ENCODE results near the gene FAM163B.

Gene FAM163B

DNA sequence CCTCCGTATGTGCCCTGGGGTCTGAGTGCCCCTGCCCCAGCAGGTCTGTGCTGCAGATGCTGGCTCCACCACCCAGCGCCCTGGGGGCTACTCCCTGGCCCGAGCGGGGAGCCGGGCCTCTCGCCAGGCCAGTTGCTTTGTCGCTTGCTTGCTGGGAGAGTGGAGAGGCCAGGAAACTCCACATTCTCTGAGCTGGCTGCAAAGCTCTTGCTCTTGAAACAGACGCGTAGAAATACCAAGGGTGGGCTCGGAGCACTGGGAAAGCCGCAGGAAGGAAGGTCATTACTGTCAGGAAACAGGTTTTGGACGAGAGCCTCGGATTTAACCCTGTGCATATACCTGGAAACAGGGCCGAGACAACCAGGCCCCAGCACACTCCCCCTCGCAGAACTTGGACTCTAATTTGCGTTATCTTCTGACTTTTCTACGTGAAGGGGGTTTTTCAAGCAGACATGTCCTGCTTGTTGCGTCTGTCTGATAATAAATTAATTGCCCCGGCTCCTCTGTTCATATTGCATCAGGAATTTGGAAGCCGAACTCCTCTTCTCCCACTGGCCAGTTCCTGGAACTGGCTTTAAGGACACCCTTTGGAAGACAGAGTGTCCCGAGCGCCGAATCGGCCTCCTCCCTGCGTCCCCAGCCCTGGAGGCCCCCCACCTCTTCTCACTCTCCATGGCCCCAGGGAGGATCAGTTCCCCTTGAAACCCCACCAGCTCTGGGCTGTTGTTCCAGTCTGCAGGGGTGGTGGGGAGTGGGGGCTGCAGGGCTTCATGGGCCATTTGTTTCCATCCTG lies 63.5 kb downstream of the FAM163B start:
- DNase-seq (ENCODE audit: low read depth in 2 of 2) = no peak

DNA sequence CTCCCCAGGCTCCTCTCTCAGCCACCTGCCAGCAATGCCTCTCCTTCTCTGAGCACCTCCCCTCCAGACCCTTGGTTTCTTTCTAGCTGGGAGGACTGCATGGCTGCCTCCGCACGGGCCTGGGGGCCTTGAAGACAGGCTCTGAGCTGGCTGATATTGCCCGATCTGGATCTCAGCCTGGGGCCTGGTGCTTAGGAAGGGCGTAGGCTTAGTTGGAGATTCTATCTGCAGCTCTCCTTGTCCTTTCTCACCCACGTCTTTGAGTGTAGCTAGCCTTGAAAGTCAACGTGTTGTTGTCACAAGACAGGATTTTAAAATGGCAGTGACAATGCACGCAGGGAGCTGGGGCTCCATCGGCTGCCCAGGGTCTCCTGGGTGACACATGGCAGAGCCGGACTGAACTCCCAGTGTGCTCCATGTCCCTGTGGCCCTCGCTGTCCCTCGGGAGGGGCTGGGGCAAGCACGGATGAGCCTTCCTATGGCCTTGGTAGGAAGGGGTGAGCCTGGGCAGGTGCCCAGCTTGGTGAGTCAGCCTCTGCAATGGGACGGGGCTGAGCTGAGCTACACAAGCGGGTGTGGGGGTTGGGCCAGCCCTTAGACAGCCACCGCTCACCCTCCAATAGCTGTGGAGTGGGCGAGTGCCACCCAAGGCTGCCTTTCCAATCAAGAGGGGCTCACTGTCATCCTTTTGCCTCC lies 65.3 kb downstream of the FAM163B start:
- DNase-seq (ENCODE audit: low read depth in 2 of 2) = no peak

DNA sequence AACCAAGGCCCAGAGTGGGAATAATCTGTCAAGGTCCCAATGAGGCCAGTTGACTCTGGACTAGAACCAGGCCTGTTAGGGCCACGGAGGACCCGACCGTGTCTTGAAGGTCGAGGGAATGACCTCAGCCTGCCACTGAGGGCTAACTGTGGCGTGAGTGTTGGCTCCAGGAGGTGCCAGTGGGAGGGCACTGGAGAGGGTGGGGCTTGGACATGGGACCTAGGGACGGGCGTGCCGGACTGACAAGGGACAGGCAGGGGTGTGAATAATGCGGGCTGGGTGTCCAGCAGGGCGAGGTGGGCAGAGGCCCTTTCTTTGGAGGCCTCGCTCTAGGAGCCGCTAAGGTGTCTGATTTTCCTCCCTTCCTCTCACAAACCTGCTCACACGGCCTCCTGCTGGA lies 67.2 kb downstream of the FAM163B start:
- DNase-seq (ENCODE audit: low read depth in 2 of 2) = no peak

DNA sequence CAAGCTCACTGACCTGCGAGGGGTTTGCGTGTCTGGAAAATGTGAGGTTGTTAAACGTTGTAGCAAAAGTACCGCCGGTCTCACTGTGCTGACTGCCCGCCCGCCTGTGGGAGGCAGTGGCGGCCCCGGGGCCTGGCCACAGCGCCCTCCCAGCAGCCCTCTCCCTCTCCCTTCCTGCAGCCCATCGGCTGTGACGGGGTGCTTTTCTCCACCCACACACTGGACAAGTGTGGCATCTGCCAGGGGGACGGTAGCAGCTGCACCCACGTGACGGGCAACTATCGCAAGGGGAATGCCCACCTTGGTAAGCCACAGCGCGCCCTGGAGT lies 68.5 kb downstream of the FAM163B start:
- no peak for DNase-seq (ENCODE audit: low read depth in 2 of 2)

DNA sequence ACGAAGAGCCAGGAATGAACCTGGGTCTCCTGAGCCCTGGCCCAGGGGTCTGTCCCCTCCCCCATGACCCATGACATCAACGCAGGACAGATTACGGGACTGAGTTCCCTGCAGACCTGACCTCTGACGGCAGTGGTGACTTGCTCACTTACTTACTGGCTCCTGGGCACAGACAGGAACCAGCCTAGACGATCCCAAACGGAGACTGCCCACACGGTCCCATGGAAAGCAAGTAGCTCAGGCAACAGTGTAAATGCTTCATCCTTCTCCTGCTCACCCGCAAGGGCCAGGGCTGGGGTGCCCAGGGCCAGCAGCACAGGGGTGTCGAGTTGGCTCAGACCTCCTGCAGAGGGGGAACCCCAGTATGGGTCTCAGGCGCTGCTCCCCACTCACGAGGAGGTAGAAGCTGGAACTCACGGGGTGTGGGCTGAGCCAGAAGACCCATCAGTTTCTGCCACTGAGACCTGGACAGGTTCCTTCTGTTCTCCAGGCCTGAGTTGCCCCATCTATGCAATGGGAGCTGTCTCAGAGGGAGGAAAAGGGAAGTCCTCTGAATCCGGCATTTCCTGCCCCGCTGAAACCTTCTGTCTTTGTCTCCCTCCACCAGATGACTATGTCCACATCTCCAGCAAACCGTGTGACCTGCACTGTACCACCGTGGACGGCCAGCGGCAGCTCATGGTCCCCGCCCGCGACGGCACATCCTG lies 69.0 kb downstream of the FAM163B start:
- no peak for DNase-seq (ENCODE audit: low read depth in 2 of 2)

DNA sequence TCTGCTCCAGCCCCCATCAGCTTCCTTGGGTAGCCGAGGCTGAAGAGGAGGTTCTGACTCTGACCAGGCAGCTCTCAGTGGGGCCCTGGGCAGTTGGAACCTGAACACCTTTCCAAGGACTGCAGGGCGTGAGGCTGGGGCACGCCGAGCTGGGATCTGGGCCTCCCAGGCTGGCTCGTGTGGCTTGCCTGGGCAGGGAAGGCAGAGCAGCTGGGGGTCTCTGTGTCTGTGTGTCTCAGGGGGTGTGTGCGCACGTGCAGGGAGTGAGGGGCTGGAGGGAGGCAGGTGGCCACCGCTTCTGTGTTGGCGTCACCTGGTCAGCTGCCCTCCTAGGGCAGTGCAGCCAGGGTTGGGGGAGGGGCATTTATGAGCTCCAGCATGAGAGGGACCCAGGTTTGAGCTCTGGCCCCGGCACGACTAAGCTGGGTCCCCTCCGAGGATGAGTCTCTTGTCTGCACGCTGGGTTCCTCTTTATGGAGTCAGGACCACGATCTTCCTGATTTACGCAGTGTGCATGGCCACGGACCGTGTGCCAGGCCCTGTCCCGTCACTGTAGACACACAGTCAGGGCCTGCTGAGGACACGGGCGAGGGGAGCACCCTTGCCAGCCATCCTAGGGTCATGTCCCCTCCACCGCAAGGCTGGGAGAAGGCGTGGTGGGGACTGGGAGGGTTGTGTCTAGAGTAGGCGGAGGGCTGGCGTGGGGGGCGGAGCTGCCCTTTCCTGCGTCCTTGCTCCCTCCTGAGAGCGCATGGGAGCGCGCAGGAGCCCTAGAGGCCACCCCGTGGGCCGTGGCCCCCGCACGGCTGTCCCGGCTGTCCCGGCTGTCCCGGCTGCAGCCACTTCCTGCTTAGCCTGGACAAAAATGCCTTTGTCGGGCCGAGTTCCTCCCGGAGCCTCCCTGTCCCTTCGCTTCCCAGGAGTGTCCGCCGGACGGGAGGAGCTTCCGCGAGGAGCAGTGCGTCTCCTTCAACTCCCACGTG lies 70.0 kb downstream of the FAM163B start:
- DNase-seq (ENCODE audit: low read depth in 2 of 2) = no peak

DNA sequence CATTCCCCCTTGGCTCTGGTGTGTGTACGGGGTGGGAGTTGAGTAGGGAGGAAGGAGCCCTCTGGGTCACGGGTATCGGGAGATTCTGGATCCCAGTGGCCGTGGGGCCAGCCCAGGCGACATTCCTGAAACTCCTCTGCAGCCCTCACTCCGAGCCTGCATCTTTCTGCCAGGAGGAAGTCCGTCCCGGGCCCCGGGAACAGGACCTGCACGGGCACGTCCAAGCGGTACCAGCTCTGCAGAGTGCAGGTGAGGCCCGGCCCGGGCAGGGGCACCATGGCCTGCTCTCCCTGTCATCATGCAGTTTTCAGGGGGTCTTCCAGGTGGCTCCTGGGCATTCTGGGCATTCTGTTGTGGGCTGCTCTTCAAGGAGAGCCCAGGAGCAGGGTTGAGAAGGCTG lies 71.0 kb downstream of the FAM163B start:
- DNase-seq (ENCODE audit: low read depth in 2 of 2) = no peak

DNA sequence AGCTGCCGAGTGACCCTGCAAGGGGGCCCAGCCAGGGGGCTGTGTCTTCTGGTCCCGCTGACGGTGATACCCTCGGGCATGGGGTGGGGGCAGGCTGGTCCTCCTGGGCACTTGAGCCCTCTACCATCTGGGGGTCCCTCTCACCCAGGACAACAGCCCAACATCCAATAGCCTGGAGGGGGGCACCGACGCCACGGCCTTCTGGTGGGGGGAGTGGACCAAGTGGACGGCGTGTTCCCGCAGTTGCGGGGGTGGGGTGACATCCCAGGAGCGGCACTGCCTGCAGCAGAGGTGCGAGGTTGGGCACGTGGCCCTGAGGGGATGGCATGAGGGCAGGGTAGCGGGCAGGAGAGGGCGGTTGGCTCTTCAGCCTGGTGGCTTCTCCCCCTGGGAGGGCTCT lies 71.9 kb downstream of the FAM163B start:
- DNase-seq (ENCODE audit: low read depth in 2 of 2) = no peak

DNA sequence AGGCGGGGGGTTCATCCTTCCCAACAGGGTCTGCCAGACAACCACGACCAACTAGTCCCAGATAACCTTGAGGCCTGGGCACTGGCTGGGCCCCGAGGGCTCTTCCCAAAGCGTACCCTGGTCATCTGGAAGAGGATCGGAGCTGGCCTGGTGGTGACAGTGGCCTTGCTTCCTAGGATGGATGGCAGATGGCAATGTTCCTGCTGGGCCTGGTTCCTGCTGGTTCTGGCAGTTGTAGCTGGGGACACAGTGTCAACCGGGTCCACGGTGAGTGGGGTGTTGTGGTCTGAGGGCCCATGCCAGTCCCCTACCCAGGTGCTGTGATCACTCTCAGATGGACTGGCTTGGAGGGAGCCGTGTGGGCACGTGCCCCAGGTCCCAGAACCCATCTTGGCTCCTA lies 72.7 kb downstream of the FAM163B start:
- no peak for DNase-seq (ENCODE audit: low read depth in 2 of 2)

DNA sequence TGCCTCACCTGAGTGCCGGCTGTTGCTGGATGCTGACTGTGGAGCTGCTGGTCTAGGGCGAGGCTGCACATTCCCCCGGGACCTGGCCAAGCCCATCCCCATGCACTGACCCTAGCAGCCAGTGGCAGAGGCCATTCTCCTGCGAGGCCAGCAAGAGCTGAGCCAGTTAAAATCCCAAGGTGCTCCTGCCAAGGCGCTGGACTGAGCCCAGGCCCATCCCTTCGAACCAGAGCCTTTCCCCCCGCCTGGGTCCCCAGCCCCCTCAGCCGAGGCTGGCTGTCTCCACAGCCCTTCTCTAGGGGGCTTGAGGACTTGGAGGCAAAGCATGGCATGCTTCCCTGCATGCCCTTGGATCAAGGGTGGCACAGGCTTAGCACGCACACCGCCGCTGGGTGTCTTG lies 73.1 kb downstream of the FAM163B start:
- DNase-seq (ENCODE audit: low read depth in 2 of 2) = no peak

DNA sequence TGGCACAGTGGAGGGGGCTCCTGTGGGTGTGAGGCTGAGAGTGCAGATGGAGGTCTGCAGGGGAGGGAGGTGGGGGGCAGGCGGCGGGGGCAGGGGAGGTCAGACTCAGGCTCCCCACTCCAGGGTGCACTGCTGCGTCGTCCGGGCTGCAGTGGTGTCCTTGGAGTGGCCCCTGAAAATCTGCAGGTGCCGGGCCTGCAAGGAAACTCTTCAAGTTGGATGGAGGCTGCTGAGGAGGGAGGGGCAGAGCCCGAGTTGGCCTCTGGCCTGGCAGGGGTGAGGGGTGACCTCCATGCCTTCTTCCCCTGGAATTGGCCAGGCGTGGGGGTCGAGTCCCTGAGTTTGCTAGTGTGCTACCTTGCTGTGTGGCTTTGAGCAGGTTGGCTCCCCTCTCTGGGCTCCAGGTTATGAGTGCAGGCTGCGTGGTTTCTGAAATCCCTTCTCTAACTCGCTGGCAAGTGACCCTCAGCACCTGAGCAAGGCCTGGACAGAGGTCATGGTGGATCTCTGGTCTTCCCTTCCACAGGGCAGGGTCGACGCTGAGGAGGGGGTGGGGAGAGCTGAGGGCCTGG lies 73.8 kb downstream of the FAM163B start:
- no peak for DNase-seq (ENCODE audit: low read depth in 2 of 2)

DNA sequence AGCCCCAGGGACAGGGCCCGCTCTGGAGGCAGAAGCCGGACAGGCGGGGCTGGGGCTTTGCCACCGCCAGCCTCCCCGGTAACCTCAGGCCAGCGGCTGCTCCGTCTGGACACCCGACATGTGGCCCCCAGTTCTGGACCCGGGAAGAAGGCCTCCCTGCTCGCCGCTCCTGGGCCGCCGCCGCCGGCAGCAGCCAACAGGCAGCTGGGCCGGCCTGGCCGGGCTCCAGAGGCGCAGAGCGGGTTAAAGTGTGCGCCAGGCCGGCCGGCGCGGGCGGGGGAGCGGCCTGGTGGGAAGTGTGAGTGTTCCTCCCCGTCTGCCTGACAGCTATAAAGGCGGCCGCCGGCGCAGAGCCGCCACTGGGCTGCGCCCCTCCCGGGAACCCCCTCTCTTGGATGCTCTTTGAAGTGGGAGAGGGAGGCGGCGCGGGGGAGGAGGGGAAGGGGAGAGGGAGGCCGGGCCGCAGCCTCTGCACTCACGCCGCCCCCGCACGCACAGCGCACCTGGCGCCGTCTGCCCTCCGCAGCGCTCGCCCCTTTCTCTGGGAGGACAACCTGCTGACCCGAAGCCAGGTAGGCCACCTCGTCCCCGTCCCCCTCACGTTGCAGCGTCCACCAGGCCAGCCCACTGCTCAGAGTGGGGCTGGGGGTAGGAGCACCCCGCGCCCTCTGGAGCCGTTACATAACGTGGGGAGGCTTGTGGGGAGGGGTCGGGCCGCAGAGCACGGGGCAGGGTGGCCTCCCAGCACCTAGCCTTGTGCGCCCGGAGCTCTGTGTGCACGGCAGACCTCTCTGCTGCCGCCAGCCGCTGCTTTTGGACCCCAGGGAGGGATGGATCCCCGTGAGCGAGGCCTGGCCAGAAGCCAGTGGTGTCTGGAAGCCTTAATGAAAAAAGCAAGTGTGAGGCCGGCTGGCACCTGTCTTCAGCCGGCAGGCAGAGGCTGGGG lies 74.6 kb downstream of the FAM163B start, which contains the start of gene ADAMTSL2:
Gene ADAMTSL2 (plus strand): TSS at position 359 of the 946 bp plus-strand sequence. CDS start 2,009 bp downstream, outside the sequence.
- peak in 1 of 2 donors; percentile 19 for DNase-seq (ENCODE audit: low read depth in 2 of 2)

DNA sequence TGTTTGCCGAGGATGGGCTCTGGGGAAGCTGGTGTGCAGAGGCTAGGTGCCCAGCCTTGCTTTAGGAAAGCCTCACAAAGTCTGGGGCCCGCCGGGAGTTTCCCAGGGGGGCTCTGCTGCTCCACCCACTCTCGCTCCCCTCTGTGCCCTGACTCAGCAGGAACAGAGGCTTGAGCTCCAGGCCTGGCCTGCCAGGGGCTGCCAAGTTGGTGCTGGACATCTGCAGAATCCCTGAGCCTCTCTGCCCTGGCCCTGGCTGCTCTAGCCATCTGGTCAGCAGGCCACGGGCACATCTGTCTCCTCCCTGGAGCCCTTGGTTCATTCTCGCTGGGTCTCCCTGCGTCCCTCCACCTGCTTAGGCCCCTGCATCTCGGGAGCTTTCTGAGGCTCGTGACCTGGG lies 75.3 kb downstream of the FAM163B start:
- no peak for DNase-seq (ENCODE audit: low read depth in 2 of 2)

DNA sequence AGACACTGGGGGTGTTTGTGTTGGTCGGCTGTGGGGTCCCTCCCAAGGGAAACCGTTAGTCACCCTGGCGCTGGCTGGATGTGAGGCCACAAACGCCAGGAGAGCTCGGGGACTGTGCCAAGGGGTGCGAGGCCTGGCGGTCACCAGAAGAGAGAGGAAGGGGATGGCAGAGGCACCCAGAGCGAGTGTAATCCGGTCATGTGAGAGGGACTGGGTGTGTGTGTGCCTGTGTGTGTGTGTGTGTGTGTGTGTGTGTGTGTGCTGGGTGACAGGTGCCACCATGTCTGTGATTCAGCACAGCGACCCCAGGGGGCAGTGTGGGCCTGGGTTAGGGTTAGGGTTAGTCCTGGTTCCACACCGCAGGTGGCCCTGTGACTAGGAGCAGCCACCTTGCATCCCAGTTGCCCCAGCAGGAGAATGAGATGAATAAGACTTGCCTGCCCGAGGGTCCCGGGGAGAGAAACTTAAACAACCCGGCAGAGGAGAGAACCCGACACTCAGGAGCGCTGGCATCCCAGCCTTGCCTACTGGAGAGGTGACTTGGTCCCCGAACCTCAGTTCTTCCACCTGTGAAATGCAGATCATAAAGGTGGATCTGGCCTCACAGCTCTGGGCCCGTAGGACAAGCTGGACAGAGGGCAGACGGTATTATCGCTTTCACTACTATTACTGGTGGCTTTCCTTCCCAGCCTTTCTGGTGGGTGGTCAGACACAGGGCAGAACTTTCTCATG lies 76.1 kb downstream of the FAM163B start:
- DNase-seq (ENCODE audit: low read depth in 2 of 2) = peak; percentile 6 to 34

DNA sequence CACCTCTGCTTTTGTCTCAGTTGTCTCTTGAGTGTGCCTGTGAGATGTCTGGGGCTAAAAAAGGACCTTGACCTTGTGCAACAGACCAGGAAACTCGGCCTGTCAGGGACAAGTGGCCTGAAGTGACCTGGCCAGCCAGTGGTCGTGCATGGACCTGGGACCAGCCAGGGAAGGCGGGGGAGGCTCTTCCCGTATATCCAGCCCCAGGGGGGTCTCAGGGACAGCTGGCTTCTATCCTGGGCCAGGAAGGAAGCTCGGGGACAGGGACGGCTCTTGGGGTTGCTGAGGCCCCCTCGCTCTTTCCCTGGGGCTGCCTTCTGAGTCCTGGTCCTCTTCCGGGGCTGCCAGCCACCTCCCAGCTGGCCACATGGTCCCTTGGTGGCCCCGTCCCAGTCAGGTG lies 77.9 kb downstream of the FAM163B start:
- no peak for DNase-seq (ENCODE audit: low read depth in 2 of 2)

DNA sequence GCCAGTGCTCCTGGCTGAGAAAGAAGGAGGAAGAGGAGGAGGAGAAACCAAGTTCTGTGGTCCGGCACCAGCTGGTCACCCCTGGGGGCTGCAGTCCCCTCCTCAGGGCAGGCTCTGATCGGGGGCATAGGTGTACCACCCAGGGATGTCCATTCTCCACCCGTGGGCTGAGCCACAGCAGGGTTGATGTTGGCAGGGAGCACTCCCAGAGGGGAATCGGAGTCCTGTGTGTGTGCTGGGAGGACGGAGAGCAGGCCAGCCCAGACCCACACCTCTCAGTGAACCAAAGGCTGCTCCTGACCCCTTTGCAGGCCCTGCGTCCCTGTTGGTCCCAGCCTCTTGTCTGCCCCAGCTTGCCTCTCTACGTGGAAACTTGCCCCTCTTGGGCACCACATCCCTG lies 79.3 kb downstream of the FAM163B start:
- DNase-seq (ENCODE audit: low read depth in 2 of 2) = no peak

DNA sequence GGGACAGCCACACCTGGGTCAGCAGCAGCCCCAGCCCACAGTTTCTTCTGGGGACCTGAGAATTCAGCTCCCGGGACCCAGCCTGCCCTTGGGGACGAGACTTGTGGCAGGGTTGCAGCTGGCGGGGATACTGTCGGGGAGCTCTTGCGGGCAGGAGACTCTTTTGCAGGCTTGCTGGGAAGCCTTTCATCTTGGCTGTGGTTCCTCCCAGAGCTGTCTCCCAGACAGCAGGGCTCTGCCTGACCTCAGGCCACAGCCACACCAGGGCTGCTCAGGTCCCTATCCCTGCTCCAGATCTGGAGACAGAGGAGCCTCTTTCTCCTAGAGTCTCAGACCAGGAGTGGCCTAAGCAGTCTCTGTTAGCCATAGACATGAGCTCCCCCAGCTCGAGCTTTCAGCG lies 79.7 kb downstream of the FAM163B start:
- no peak for DNase-seq (ENCODE audit: low read depth in 2 of 2)

DNA sequence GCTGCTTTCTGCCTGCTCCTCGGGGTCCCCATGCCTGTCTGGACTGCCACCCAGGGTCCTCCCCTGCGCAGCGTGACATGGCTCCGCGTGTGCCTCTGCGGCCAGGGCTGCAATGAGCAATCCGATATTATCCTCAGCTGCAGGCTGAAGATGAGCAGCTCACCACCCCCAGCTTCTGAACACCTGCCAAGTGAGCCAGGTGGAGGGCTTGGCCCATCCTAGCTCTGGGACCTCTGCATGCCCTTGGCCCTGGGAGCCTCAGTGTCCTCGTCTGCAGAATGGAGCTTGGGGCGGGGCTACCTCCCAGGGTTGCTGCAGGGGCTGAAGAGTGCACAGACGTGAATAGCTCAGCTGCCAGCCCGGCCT lies 80.3 kb downstream of the FAM163B start:
- DNase-seq (ENCODE audit: low read depth in 2 of 2) = no peak

Measured in stimulated activated CD8-positive, alpha-beta memory T cell treated with anti-CD3 and anti-CD28 coated beads, Interleukin-7, amount 100 ng/mL, for 1 hour (primary cell).